Superior temporal gyrus (tissue), 1 donor: ENCODE results near the gene EVC2.

Experiments used
- DNase-seq: peaks from one replicate; pipeline ENCODE4 v3.0.0-alpha.2; 2016; ENCODE audit errors: extremely low spot score

Gene EVC2

GRCh38 chr4:5683566-5683965, 24.8 kb downstream of the EVC2 start:
- DNase-seq = no peak

- DNase-seq = no peak
These were observed 29.4 kb downstream of the EVC2 start for GRCh38 chr4:5678977-5679376.

DNA sequence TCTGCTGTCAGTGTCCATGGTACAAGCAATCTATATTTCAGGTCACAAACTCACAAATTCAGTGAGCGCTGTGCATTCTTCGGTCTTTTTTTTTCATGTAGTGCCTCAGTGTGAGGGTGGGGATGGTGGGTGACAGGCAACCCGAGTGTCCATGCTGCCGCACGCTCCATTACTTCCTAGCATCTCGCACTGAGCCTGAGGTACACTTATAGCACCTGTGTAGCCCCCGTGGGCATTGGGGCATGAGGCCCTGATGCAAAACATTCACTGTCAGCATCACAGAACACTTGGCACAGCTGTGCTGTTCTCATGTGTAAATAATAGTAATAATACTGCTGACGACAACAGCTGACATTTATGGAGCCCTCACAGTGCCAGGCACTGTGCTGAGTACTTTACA, 31.6 kb downstream of the EVC2 start:
- DNase-seq = no peak

DNA sequence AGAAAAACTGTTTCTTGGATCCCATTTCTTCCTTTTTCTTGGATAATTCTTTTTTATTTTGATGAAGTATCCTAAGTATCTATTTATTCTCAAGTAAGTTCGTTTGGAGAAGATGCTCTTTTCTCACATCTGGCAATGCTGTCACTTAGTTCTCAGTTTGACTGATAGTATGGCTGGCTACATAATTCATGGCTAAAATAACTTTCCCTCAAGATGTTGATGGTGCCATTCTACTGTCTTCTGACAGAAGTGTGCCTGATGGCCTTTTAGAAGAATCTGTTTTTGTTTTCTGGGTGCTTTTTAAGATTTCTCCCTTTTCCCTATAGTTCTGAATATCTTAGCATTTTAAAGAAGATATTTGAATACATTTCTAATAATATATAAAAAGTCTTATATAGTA, 41.6 kb downstream of the EVC2 start:
- DNase-seq = no peak

- no peak for DNase-seq
These were observed 43.6 kb downstream of the EVC2 start for GRCh38 chr4:5664778-5665177.

- no peak for DNase-seq
These were observed 45.8 kb downstream of the EVC2 start for GRCh38 chr4:5662555-5662954.

DNA sequence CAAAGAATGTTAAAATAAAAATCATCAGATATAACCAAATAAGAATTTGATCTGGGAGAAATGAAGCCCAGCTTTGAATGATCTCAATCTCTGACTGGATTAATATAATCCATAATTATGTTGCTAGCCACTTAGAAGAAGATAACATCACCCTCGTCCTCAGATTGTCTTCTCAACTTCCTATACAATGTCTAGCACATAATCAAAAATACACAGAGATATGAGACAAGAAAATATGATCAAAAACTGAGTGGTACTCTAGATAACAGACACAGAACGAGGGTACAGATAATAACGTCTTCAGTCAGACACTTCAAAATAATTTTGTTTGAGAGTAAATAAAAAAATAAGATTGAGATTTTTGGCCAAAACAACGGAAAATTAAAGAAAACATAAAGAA, 47.1 kb downstream of the EVC2 start:
- no peak for DNase-seq

DNA sequence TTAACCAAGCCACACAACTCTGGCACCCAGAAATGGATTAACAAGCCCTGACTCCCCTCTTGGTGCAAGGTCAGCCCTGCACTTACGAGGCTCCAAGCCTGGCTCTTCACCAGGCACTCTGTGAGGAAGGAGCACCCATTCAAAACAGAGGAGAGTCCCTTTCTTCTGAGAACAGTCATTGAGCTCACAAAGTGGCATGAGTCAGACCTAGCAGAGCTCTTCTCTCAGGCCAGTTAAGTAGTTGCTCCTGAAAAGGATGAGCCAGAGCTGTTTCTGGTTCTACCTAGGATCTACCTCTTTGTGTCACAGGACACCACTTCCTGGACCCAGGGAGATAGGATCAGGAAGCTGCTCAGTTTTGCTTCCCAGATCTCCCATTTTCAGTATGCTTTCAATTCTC, 48.2 kb downstream of the EVC2 start:
- no peak for DNase-seq

DNA sequence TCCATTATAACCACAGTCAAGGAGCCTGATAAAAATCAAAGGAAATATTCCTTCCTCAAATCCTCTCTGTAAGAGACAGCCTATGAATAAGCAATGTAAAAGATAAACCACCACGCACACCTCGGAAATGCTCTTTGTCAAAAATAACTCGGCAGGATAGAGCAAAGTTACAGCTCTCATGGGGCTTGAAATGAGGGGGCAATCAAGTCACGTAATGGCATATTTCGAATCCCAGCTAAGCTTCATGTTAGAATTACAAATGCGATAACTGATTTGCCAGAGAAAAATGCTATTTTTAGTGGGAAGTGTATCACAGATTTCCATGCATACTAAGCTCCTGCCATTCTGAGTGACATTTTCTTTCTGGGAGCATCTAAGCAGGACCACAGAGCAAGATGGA, 49.4 kb downstream of the EVC2 start:
- no peak for DNase-seq

DNA sequence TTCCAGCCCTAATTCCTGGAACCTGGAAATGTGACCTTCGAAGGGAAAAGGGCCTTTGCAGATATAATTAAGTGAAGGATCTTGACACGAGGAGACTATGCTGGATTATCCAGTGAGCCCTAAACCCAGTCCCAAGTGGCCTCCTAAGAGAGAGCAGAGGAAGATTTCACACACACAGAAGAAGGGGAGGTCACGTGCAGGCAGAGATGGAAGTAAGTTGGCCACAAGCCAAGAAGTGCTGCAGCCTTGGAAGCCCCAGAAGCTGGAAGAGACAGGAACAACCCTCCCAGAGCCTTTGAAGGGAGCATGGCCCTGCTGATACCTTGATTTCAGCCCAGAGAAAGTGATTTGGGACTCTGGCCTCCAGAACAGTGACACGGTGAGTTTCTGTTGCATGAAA, 51.9 kb downstream of the EVC2 start:
- DNase-seq = no peak

- DNase-seq = peak; percentile 60
These were observed 53.6 kb downstream of the EVC2 start for GRCh38 chr4:5654791-5655190.

DNA sequence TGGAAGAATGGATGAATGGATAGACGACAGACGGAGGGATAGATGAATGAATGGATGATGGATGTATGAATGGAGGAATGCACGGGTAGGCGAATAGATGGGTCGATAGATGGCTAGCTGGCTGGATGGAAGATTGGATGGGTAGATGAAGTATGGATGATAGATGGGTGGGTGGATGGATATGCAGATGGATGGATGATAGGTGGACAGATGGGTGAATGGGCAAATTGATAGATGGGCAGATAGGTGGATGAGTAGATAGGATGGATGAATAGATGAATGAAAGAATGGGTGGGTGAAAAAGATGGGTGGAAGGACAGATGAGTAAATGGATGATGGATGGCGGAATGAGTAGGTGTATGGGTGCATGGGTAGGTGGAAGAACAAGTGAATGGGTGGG, 57.3 kb downstream of the EVC2 start:
- no peak for DNase-seq

DNA sequence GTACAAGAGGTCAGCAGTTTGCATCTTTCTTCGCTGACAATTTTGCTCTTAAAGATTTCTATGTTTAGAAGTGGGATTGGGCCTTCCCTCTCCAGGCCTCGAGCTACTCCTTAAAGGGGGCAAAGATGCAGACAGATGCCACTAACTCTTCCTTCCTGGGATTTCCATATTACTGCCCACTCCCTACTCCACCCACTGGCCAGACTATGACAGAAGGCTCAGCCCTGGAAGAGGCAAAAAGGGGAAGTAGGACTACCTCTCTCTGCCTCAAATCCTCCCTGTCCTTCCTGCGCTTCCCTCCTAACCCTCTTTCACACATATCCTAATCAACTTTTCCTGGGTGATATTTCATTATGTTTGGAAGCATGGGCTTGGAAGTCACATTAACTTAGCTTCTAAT, 58.3 kb downstream of the EVC2 start:
- no peak for DNase-seq

DNA sequence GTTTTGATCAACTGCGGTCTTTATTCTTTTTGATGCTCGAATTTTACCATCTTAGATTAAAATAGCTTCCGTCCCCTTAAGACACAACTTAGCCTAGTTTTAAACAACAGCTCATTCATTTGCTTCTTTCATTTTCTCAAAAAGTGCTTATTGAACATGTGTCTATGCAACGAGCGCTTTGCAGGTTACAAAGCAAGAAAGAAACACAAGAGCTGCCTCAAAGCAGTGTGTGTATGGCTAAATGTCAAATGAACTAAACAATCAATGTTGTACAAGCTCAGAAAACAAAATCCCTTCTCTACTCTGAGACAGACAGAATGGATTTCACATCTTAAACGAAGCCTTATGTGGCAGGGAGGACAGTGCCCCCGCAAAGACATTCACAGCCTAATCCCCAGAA, 61.0 kb downstream of the EVC2 start:
- DNase-seq = no peak

DNA sequence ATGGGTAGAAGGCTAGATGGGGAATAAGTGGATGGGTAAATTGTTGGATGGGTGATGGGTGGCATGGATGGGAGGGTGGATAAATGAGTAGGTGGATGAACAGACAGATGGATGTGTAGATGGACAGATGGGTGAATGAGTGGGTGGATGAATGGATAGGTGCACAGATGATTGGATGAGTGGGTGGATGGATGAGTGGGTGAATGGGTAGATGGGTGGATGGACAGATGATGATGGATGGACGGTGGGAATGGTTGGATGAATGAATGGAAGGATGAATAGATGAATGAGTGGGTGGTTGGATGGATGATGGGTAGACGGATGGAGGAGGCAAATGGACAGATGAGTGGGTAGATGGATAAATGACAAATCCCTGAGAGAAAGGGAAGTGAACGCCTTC, 68.3 kb downstream of the EVC2 start:
- no peak for DNase-seq

GRCh38 chr4:5639556-5639955, 68.8 kb downstream of the EVC2 start:
- no peak for DNase-seq

- DNase-seq = no peak
These were observed 69.4 kb downstream of the EVC2 start for GRCh38 chr4:5638976-5639375.

DNA sequence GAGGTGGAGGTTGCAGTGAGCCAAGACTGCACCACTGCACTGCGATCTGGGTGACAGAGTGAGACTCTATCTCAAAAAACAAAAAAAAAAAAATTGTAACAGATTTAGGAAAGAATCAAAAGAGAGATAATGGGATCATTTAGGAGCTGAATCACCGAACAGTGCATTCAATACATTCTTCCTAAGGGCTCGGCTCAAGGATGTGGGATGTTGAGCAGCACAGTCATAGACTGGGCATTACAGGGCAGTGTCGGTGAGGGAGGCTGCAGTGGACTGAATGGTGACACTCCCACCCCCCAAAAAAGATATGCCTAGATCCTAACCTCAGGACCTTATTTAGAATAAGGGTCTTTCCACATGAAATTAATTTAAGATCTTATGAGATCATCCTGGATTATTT, 70.0 kb downstream of the EVC2 start:
- DNase-seq = no peak

GRCh38 chr4:5636766-5637670, 71.3 kb downstream of the EVC2 start:
- DNase-seq = no peak

DNA sequence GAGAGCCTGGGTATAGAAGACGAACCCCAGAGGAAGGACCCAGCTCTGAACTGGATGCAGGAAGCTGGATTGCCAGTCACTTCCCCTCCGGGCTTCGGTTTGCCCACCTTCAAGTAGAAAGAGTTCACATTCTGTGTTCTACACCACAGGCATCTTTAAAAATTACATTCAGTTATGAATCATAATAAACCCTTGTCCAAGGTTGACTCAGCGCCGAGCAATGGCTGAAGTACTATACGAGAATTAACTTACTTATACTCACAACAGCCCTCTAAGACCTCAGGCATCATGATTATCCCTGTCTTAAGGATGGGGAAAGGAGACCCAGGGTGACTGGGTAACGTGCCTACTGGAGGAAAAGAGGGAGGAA, 72.5 kb downstream of the EVC2 start:
- DNase-seq = no peak

DNA sequence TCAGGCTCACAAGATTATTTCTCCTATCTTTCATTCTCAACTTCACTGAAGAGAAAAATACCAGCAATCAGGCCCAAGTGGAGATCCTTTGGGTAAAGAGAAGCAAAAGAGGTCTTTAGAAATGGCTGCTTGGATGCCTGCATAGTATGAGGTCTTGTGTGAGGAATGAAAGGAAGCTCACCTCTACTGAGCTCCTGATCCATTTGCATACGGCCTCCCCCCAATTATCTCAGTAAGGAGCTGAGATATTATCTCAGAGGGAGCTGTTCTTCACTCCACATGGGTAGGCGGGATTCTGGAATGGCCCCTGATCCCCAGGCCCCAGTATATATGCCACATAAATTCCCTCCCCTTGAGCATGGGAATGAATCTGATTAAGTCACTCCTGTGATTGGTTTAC, 75.8 kb downstream of the EVC2 start:
- no peak for DNase-seq

GRCh38 chr4:5632066-5632440, 76.3 kb downstream of the EVC2 start:
- no peak for DNase-seq

DNA sequence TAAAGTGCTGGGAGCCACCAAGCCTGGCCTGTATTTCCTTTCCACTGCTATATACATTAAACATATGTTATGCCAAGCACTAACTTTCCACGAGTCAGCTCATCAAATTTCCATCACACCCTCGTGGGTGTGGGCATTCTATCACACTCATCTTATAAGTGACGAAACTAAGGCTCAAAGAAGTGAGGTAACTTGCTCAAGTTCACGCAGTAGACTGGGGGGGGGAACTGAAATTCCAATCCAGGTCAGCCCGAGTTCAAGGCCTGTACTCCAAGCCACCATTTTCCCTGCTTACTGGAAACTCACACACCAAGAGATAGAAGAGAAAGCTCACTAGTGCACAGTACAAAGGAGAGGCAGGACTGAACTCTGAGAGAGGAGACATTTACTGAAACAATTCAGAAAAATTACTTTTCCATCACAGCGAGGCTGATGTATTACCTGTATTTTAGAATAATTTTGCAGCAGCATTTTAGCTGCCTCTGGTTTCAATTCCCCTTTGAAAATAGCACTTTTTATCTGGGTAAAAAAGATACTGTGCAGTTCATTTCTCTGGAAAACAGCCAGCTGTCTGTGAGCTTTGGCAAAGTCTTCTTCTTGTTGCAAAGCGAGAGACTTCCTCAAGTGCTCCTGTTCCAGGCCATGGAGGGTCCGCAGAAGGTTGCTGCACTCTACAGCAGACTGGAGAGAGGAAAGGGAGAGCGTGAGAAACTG, 76.8 kb downstream of the EVC2 start:
- DNase-seq = no peak
